ENCODE measurements around the gene VPS8.

- TF ChIP-seq CTCF (IDR thresholded peaks at IDR 0.05; ENCODE audit: low read depth, low read length, missing input control) (no peak), ATF3 (IDR thresholded peaks at IDR 0.05) (no peak), YY1 (IDR thresholded peaks at IDR 0.05) (no peak), TAF1 (conservative IDR thresholded peaks at IDR 0.05) (no peak), SP1 (IDR thresholded peaks at IDR 0.05) (no peak), RAD21 (IDR thresholded peaks at IDR 0.05) (no peak)
Measured at GRCh38 chr3:185079625-185080024, 267.7 kb downstream of the VPS8 start.

All from liver (tissue), 3 donors.